CD14-positive monocyte (primary cell): ENCODE results near the gene SOS1. TPM values are rescaled to one million over a fixed set of nuclear protein-coding genes. Genes with fewer than 3 reads are reported as not detected.

ENCODE experiments used
- DNase-seq, 3 donors: peaks; one replicate each; pipeline ENCODE4 v3.0.0-alpha.2; 2011 to 2022
- H2AFZ ChIP-seq: 2 replicates; pipeline ENCODE4 v1.6.0; 2012; ENCODE audit warnings: mild to moderate bottlenecking, low read depth, low read length, inconsistent platforms; ENCODE audit not compliant: insufficient read depth, poor library complexity, severe bottlenecking
- H3K27ac ChIP-seq, 2 donors: 1 replicate in 1 of 2; 2 replicates in 1 of 2; pipeline ENCODE4 v1.5.1; 2012 to 2013; ENCODE audit warnings: low read length in 2 of 2, control low read depth in 1 of 2, inconsistent platforms in 1 of 2, low read depth in 1 of 2, mild to moderate bottlenecking in 1 of 2
- H3K27me3 ChIP-seq, 2 donors: one replicate each; pipeline versions ENCODE4 v1.6.0 to v1.6.1; 2011 to 2013; ENCODE audit warnings: low read length in 2 of 2; ENCODE audit not compliant: control insufficient read depth in 2 of 2, insufficient read depth in 2 of 2
- H3K36me3 ChIP-seq, 2 donors: replicated peaks in 1 of 2; 1 replicate in 1 of 2; 2 replicates in 1 of 2; pipeline versions ENCODE4 v1.5.1 to v1.6.1; 2012 to 2013; ENCODE audit warnings: low read length in 2 of 2, control low read depth in 1 of 2, inconsistent platforms in 1 of 2, mild to moderate bottlenecking in 1 of 2; ENCODE audit not compliant: insufficient read depth in 2 of 2, control insufficient read depth in 1 of 2
- H3K4me1 ChIP-seq, 2 donors: 1 replicate in 1 of 2; 2 replicates in 1 of 2; pipeline versions ENCODE4 v1.5.1 to v1.6.1; 2012 to 2013; ENCODE audit warnings: low read length in 2 of 2, control low read depth in 1 of 2, inconsistent platforms in 1 of 2, mild to moderate bottlenecking in 1 of 2, moderate library complexity in 1 of 2; ENCODE audit not compliant: insufficient read depth in 2 of 2, control insufficient read depth in 1 of 2
- H3K4me2 ChIP-seq: replicated peaks from 2 replicates; pipeline ENCODE3; 2012; ENCODE audit warnings: low read length, moderate library complexity, mild to moderate bottlenecking; ENCODE audit not compliant: poor library complexity, severe bottlenecking; ENCODE audit errors: extremely low read depth
- H3K4me3 ChIP-seq, 3 experiments: fragments of 200-600 bp in 1 of 3; sonication (generic) in 1 of 3; replicated peaks in 1 of 3; 1 replicate in 2 of 3; 2 replicates in 1 of 3; pipeline ENCODE4 v1.5.1; 2011 to 2013; ENCODE audit warnings: low read length in 3 of 3, mild to moderate bottlenecking in 3 of 3, control low read depth in 2 of 3, low read depth in 2 of 3, inconsistent platforms in 1 of 3, moderate library complexity in 1 of 3
- H3K79me2 ChIP-seq: 2 replicates; pipeline ENCODE4 v1.6.0; 2012; ENCODE audit warnings: mild to moderate bottlenecking, control low read depth, inconsistent platforms, low read length, moderate library complexity; ENCODE audit not compliant: insufficient read depth
- H3K9ac ChIP-seq: 2 replicates; pipeline ENCODE4 v1.6.0; 2017; ENCODE audit warnings: low read length, mild to moderate bottlenecking; ENCODE audit not compliant: insufficient read depth, poor library complexity, severe bottlenecking
- H3K9me3 ChIP-seq, 2 donors: replicated peaks in 1 of 2; 1 replicate in 1 of 2; 2 replicates in 1 of 2; pipeline versions ENCODE4 v1.5.1 to v1.6.1; 2012 to 2013; ENCODE audit warnings: low read length in 2 of 2, control low read depth in 1 of 2; ENCODE audit not compliant: control insufficient read depth in 1 of 2, insufficient read depth in 1 of 2
- H4K20me1 ChIP-seq: 2 replicates; pipeline ENCODE4 v1.6.0; 2012; ENCODE audit warnings: mild to moderate bottlenecking, low read length, control low read depth, moderate library complexity; ENCODE audit not compliant: insufficient read depth
- H3K27ac Mint-ChIP-seq, 7 donors: one replicate each; pipeline ENCODE4 v1.8.0; 2020; ENCODE audit warnings: mild to moderate bottlenecking in 7 of 7, mixed read lengths in 7 of 7, moderate library complexity in 6 of 7, inconsistent platforms in 2 of 7
- H3K27me3 Mint-ChIP-seq, 3 donors: one replicate each; pipeline ENCODE4 v1.8.0; 2021 to 2022; ENCODE audit warnings: low read depth in 3 of 3, mild to moderate bottlenecking in 3 of 3, mixed read lengths in 3 of 3, moderate library complexity in 3 of 3, inconsistent platforms in 1 of 3
- H3K36me3 Mint-ChIP-seq, 2 donors: one replicate each; pipeline ENCODE4 v1.8.0; 2020; ENCODE audit warnings: mixed read lengths in 2 of 2, inconsistent platforms in 1 of 2, mild to moderate bottlenecking in 1 of 2
- H3K4me1 Mint-ChIP-seq: one replicate; pipeline ENCODE4 v1.8.0; 2020; ENCODE audit warnings: mild to moderate bottlenecking, mixed read lengths
- H3K4me3 Mint-ChIP-seq, 2 donors: one replicate each; pipeline ENCODE4 v1.8.0; 2020; ENCODE audit warnings: mild to moderate bottlenecking in 2 of 2, mixed read lengths in 2 of 2, moderate library complexity in 1 of 2
- H3K9me3 Mint-ChIP-seq, 7 donors: one replicate each; pipeline ENCODE4 v1.8.0; 2020 to 2022; ENCODE audit warnings: mixed read lengths in 7 of 7, mild to moderate bottlenecking in 6 of 7, moderate library complexity in 6 of 7, inconsistent platforms in 2 of 7
- CTCF ChIP-seq: fragments of 200-600 bp; IDR thresholded peaks from one replicate; pipeline ENCODE4 v1.8.0; 2022; ENCODE audit warnings: antibody characterized with exemption, mild to moderate bottlenecking
- WGBS: methylation state at CpG from one replicate; pipeline ENCODE4 v1.1.5; 2013; ENCODE audit warnings: missing lambda C conversion rate; ENCODE audit not compliant: insufficient coverage; 5-methylcytosine and 5-hydroxymethylcytosine counted together
- intact Hi-C, 2 donors: fragments of 100-400 bp; cut with micrococcal nuclease; formaldehyde crosslinking; loops; one replicate each; pipeline versions ENCODE4 v1.15.0 to v1.15.1; 2023
- polyA plus RNA-seq, 3 donors: library from polyadenylated mRNA; depleted of rRNA in 1 of 3; unstranded in 2 of 3; stranded (reverse) in 1 of 3; fragments of 300-500 nt in 2 of 3; fragments of >200 nt in 1 of 3; fragmentation: Illumina TruSeq in 2 of 3; gene quantifications; 1 replicate in 2 of 3; 2 replicates in 1 of 3; pipeline ENCODE4 v1.2.3, GENCODE V29; 2012 to 2021

SOS1 gene
- polyA plus RNA-seq, 3 donors = 5.3 to 15.6 (median 7.7) TPM

GRCh38 chr2:39107156-39107555 is 13.7 kb downstream of the SOS1 start:
- no peaks in the 10 kb centered on the region for H3K4me1 ChIP-seq
- H3K79me2 ChIP-seq = peaks cover 98% of the 10 kb centered on the region

GRCh38 chr2:39099870-39100728 is 20.8 kb downstream of the SOS1 start:
- WGBS = 75% methylated on average over 2 of the region's 7 CpGs
- Histone ChIP-seq H2AFZ (no peak overlapping the region), H3K79me2 (peaks cover 98% of the 10 kb centered on the region), H3K9me3 (no peaks in the 10 kb centered on the region), H3K4me2 (no peak overlapping the region), H3K27me3 (no peaks in the 10 kb centered on the region), H3K9ac (no peak overlapping the region), H3K36me3 (no peaks in the 10 kb centered on the region), H3K27ac (peak overlapping the region in 1 of 2 donors; percentile 7), H3K4me1 (peaks cover 7 to 26% of the 10 kb centered on the region in 2 donors), H3K4me3 (no peak overlapping the region), H4K20me1 (peaks cover 98% of the 10 kb centered on the region)
- DNase-seq = no peak
- H3K4me3 Mint-ChIP-seq = no peak overlapping the region
- intact Hi-C loops = no loop called here
- H3K4me1 Mint-ChIP-seq = peaks cover 41% of the 10 kb centered on the region
- H3K36me3 Mint-ChIP-seq = peaks cover 3 to 14% of the 10 kb centered on the region in 2 donors
- peak overlapping the region in 3 of 7 donors; percentile 6 to 62 (median 58) for H3K27ac Mint-ChIP-seq
- peaks cover 0 to 2% (median 0%) of the 10 kb centered on the region in 3 donors for H3K27me3 Mint-ChIP-seq
- no peak for TF ChIP-seq CTCF
- no peaks in the 10 kb centered on the region for H3K9me3 Mint-ChIP-seq

More at GRCh38 chr2:39107156-39107555, 13.7 kb downstream of the SOS1 start:
- peaks cover 17% of the 10 kb centered on the region for H3K4me1 Mint-ChIP-seq
- H3K27me3 Mint-ChIP-seq = no peaks in the 10 kb centered on the region
- Histone ChIP-seq H4K20me1 (peaks cover 97% of the 10 kb centered on the region), H3K27me3 (no peaks in the 10 kb centered on the region), H3K4me2 (no peak overlapping the region), H2AFZ (no peak overlapping the region), H3K9ac (no peak overlapping the region), H3K36me3 (peaks cover 0 to 13% of the 10 kb centered on the region in 2 donors), H3K27ac (peak overlapping the region in 1 of 2 donors; percentile 21), H3K9me3 (no peaks in the 10 kb centered on the region), H3K4me3 (no peak overlapping the region)
- H3K9me3 Mint-ChIP-seq = no peaks in the 10 kb centered on the region
- WGBS = 84% methylated on average over 3 of the region's 4 CpGs
- no peak for DNase-seq
- peaks cover 10 to 23% of the 10 kb centered on the region in 2 donors for H3K36me3 Mint-ChIP-seq
- H3K27ac Mint-ChIP-seq = peak overlapping the region in 4 of 7 donors; percentile 26 to 74 (median 54)
- no peak for TF ChIP-seq CTCF
- intact Hi-C loops = no loop called here
- H3K4me3 Mint-ChIP-seq = no peak overlapping the region
